ENCODE results near the gene HTD2. TPM values are rescaled to one million over a fixed set of nuclear protein-coding genes. Genes with fewer than 3 reads are reported as not detected.
A peak's percentile ranks its signal among the peaks of the same experiment; 100 is the strongest.

The HTD2 gene
- total and polyA plus RNA-seq, 10 donors = 2.3 to 20.0 (median 8.2) TPM

GRCh38 chr3:58292866-58293265 lies 13.5 kb upstream of the HTD2 start:
- intact Hi-C loops (cut with DNase I; ENCODE audit: low total_unique reads) = loop anchor here (10.0 kb wide), 1 partner anchor 48 kb away; no protein-coding TSS in a partner anchor
- Histone ChIP-seq H3K27me3 (replicated peaks in 1 of 7) (no peaks in the 10 kb centered on the region), H3K9me3 (peaks cover 0 to 10% (median 0%) of the 10 kb centered on the region in 8 donors), H3K4me3 (no peak overlapping the region), H3K27ac (no peak overlapping the region), H3K36me3 (peaks cover 0 to 60% (median 22%) of the 10 kb centered on the region in 6 donors), H3K4me1 (peaks cover 0 to 22% (median 1%) of the 10 kb centered on the region in 6 donors)
- TF ChIP-seq POLR2AphosphoS5 (IDR thresholded peaks at IDR 0.05) = peak in 1 of 3 donors; percentile 43
- TF ChIP-seq CTCF (IDR thresholded peaks at IDR 0.05 in 8 of 11, conservative IDR thresholded peaks at IDR 0.05 in 3 of 11) = no peak
- DNase-seq = no peak
- WGBS, 5 donors = 86 to 91% (median 90%) methylated on average over 10 of the region's 10 CpGs

GRCh38 chr3:58293516-58293915 lies 12.8 kb upstream of the HTD2 start:
- H3K36me3 ChIP-seq = peaks cover 0 to 53% (median 19%) of the 10 kb centered on the region in 6 donors
- H3K27ac ChIP-seq = no peak overlapping the region
- H3K4me3 ChIP-seq = no peak overlapping the region
- no peak for DNase-seq
- no peak for TF ChIP-seq POLR2AphosphoS5 (IDR thresholded peaks at IDR 0.05)
- TF ChIP-seq POLR2A (IDR thresholded peaks at IDR 0.05) = no peak
- TF ChIP-seq CTCF (IDR thresholded peaks at IDR 0.05 in 8 of 11, conservative IDR thresholded peaks at IDR 0.05 in 3 of 11) = no peak
- peaks cover 0 to 10% (median 0%) of the 10 kb centered on the region in 8 donors for H3K9me3 ChIP-seq
- 81 to 90% (median 85%) methylated on average over 9 of the region's 9 CpGs for WGBS, 5 donors
- H3K27me3 ChIP-seq (replicated peaks in 1 of 7) = no peaks in the 10 kb centered on the region
- intact Hi-C loops (cut with DNase I; ENCODE audit: low total_unique reads) = loop anchor here (10.0 kb wide), 1 partner anchor 49 kb away; no protein-coding TSS in a partner anchor
- peaks cover 0 to 22% (median 0%) of the 10 kb centered on the region in 6 donors for H3K4me1 ChIP-seq

GRCh38 chr3:58296269-58296668 lies 10.1 kb upstream of the HTD2 start:
- peaks cover 0 to 43% (median 16%) of the 10 kb centered on the region in 6 donors for H3K36me3 ChIP-seq
- H3K4me1 ChIP-seq = peaks cover 0 to 36% (median 5%) of the 10 kb centered on the region in 6 donors
- intact Hi-C loops (cut with DNase I; ENCODE audit: low total_unique reads) = loop anchor here (10.0 kb wide), 1 partner anchor 51 kb away; no protein-coding TSS in a partner anchor
- WGBS, 5 donors = 66 to 82% (median 79%) methylated on average over 2 to 5 of the region's 5 CpGs
- peaks cover 0 to 4% (median 0%) of the 10 kb centered on the region in 7 donors for H3K27me3 ChIP-seq (replicated peaks in 1 of 7)
- H3K9me3 ChIP-seq = peaks cover 0 to 11% (median 4%) of the 10 kb centered on the region in 8 donors
- DNase-seq = no peak
- TF ChIP-seq POLR2AphosphoS5 (IDR thresholded peaks at IDR 0.05) (peak in 1 of 3 donors; percentile 12), POLR2A (IDR thresholded peaks at IDR 0.05) (no peak)
- H3K27ac ChIP-seq = peak overlapping the region in 3 of 8 donors; percentile 8 to 24 (median 15)
- no peak overlapping the region for H3K4me3 ChIP-seq

GRCh38 chr3:58296843-58297242 lies 9.5 kb upstream of the HTD2 start:
- TF ChIP-seq POLR2AphosphoS5 (IDR thresholded peaks at IDR 0.05) (peak in 1 of 3 donors; percentile 1), CTCF (IDR thresholded peaks at IDR 0.05 in 8 of 11, conservative IDR thresholded peaks at IDR 0.05 in 3 of 11) (no peak), POLR2A (IDR thresholded peaks at IDR 0.05) (no peak)
- intact Hi-C loops (cut with DNase I; ENCODE audit: low total_unique reads) = loop anchor here (10.0 kb wide), 1 partner anchor 52 kb away; no protein-coding TSS in a partner anchor
- 68 to 81% (median 70%) methylated on average over 6 of the region's 6 CpGs for WGBS, 5 donors
- peaks cover 0 to 17% (median 10%) of the 10 kb centered on the region in 8 donors for H3K9me3 ChIP-seq
- H3K27ac ChIP-seq = peak overlapping the region in 3 of 8 donors; percentile 8 to 24 (median 15)
- no peak for DNase-seq
- peaks cover 0 to 5% (median 0%) of the 10 kb centered on the region in 7 donors for H3K27me3 ChIP-seq (replicated peaks in 1 of 7)
- peaks cover 0 to 37% (median 16%) of the 10 kb centered on the region in 6 donors for H3K36me3 ChIP-seq
- no peak overlapping the region for H3K4me3 ChIP-seq
- H3K4me1 ChIP-seq = peaks cover 0 to 36% (median 5%) of the 10 kb centered on the region in 6 donors

All from spleen (tissue), 11 donors.